HepG2 (cell line): Measurements from ENCODE around the gene PRMT2. TPM values are rescaled to one million over a fixed set of nuclear protein-coding genes. Genes with fewer than 3 reads are reported as not detected.

Experiments used
- CERS6 ChIP-seq: sonication (generic); formaldehyde crosslinking; IDR thresholded peaks from 2 replicates; pipeline ENCODE4 v1.5.0; 2020; ENCODE audit warnings: missing genetic modification reagents
- ESRRA ChIP-seq: sonication (generic); formaldehyde crosslinking; IDR thresholded peaks from 2 replicates; pipeline ENCODE4 v1.5.1; 2020; ENCODE audit warnings: mild to moderate bottlenecking, low read depth, missing genetic modification reagents
- FOSL1 ChIP-seq: sonication (generic); formaldehyde crosslinking; IDR thresholded peaks from 2 replicates; pipeline ENCODE4 v1.9.0; 2021; ENCODE audit warnings: missing genetic modification reagents, borderline replicate concordance
- GATAD2A ChIP-seq: IDR thresholded peaks from 2 replicates; pipeline ENCODE4 v1.6.1; 2016
- PRDM10 ChIP-seq: sonication (generic); formaldehyde crosslinking; IDR thresholded peaks from 2 replicates; pipeline ENCODE4 v1.4.0; 2020; ENCODE audit warnings: low read depth, missing genetic modification reagents
- SNAPC2 ChIP-seq: sonication (generic); formaldehyde crosslinking; IDR thresholded peaks from 2 replicates; pipeline ENCODE4 v1.8.1; 2022; ENCODE audit warnings: mild to moderate bottlenecking, missing genetic modification reagents
- SP1 ChIP-seq, 2 experiments: fragments of 450-650 bp in 1 of 2; sonication (generic) in 1 of 2; formaldehyde crosslinking in 1 of 2; IDR thresholded peaks; 2 replicates each; pipeline versions ENCODE4 v1.4.0 to v1.6.1; 2016 to 2020; ENCODE audit warnings: missing genetic modification reagents in 1 of 2
- TCF7L2 ChIP-seq: IDR thresholded peaks from 2 replicates; pipeline ENCODE4 v1.6.1; 2011; ENCODE audit warnings: mild to moderate bottlenecking, low read depth, low read length, moderate library complexity
- TRIM22 ChIP-seq: fragments of 450-650 bp; IDR thresholded peaks from 2 replicates; pipeline ENCODE4 v1.6.1; 2017
- ZFP36L2 ChIP-seq: sonication (generic); formaldehyde crosslinking; IDR thresholded peaks from 2 replicates; pipeline ENCODE4 v1.4.0; 2020; ENCODE audit warnings: missing genetic modification reagents
- ZNF224 ChIP-seq: sonication (generic); formaldehyde crosslinking; IDR thresholded peaks from 2 replicates; pipeline ENCODE4 v1.5.0; 2020; ENCODE audit warnings: mild to moderate bottlenecking, missing genetic modification reagents
- ZNF383 ChIP-seq: sonication (generic); formaldehyde crosslinking; IDR thresholded peaks from 2 replicates; pipeline ENCODE4 v1.4.0; 2020; ENCODE audit warnings: missing genetic modification reagents, mild to moderate bottlenecking, borderline replicate concordance
- ZNF768 ChIP-seq: sonication (generic); formaldehyde crosslinking; IDR thresholded peaks from 2 replicates; pipeline ENCODE4 v1.4.0; 2020; ENCODE audit warnings: missing genetic modification reagents
- polyA plus RNA-seq, 8 experiments: library from polyadenylated mRNA; depleted of rRNA in 3 of 8; stranded (reverse) in 7 of 8; unstranded in 1 of 8; fragments of >200 nt; fragmentation: Illumina TruSeq in 4 of 8; extraction: Trizol in 4 of 8; gene quantifications; 2 replicates each; pipeline versions ENCODE4 v1.2.1 to v1.2.3, GENCODE V29; 2011 to 2016; ENCODE audit warnings: low read depth in 4 of 8, missing spikeins in 1 of 8, mixed read lengths in 1 of 8; ENCODE audit not compliant: insufficient read depth in 1 of 8
- total RNA-seq, 5 experiments: library from RNA; depleted of rRNA; stranded (reverse); fragments of >200 nt; fragmentation: Illumina TruSeq; extraction: Trizol; gene quantifications; 2 replicates each; pipeline ENCODE4 v1.2.3, GENCODE V29; 2016; ENCODE audit warnings: low read depth in 1 of 5
- TF ChIP-seq, protein P1 (sequence below): sonication (generic); formaldehyde crosslinking; IDR thresholded peaks from 2 replicates; pipeline ENCODE4 v1.5.0; 2020; ENCODE audit warnings: missing genetic modification reagents
- TF ChIP-seq, protein P2 (sequence below): sonication (generic); formaldehyde crosslinking; IDR thresholded peaks from 2 replicates; pipeline ENCODE4 v1.8.0; 2022; ENCODE audit warnings: mild to moderate bottlenecking, missing genetic modification reagents
- TF ChIP-seq, protein P3 (sequence below): sonication (generic); formaldehyde crosslinking; IDR thresholded peaks from 2 replicates; pipeline ENCODE4 v1.4.0; 2020; ENCODE audit warnings: missing genetic modification reagents

PRMT2 gene
- total and polyA plus RNA-seq, 2 of the 13 experiments (the other 11 are each of a cell fraction or from before 2014, with no cell fraction given), result 54.4 to 78.8 TPM

GRCh38 chr21:46635324-46636180 is at the start of gene PRMT2 (continued):
- TF ChIP-seq PRDM10 (CRISPR knock-in tag), result peak; percentile 47; the same call in 1 of the 2 replicates
- no peak for TF ChIP-seq ZFP36L2 (CRISPR knock-in tag)
- no peak for TF ChIP-seq SP1 (IDR thresholded peaks at IDR 0.05)
- peak; percentile 91 for TF ChIP-seq SP1 (CRISPR knock-in tag; IDR thresholded peaks at IDR 0.05)
- peak; percentile 79; the same call in 1 of the 2 replicates for TF ChIP-seq ZNF383 (CRISPR knock-in tag)
- peak; percentile 64; the same call in 1 of the 2 replicates for TF ChIP-seq GATAD2A
- peak; percentile 77 for TF ChIP-seq SNAPC2 (CRISPR knock-in tag)
- peak; percentile 76 for TF ChIP-seq ZNF768 (CRISPR knock-in tag)
- TF ChIP-seq, protein P1, sequence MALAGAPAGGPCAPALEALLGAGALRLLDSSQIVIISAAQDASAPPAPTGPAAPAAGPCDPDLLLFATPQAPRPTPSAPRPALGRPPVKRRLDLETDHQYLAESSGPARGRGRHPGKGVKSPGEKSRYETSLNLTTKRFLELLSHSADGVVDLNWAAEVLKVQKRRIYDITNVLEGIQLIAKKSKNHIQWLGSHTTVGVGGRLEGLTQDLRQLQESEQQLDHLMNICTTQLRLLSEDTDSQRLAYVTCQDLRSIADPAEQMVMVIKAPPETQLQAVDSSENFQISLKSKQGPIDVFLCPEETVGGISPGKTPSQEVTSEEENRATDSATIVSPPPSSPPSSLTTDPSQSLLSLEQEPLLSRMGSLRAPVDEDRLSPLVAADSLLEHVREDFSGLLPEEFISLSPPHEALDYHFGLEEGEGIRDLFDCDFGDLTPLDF (CRISPR knock-in tag), result no peak; the same call in 1 of the 2 replicates
- peak; percentile 83 for TF ChIP-seq ESRRA
- TF ChIP-seq, protein P2, sequence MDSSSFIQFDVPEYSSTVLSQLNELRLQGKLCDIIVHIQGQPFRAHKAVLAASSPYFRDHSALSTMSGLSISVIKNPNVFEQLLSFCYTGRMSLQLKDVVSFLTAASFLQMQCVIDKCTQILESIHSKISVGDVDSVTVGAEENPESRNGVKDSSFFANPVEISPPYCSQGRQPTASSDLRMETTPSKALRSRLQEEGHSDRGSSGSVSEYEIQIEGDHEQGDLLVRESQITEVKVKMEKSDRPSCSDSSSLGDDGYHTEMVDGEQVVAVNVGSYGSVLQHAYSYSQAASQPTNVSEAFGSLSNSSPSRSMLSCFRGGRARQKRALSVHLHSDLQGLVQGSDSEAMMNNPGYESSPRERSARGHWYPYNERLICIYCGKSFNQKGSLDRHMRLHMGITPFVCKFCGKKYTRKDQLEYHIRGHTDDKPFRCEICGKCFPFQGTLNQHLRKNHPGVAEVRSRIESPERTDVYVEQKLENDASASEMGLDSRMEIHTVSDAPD, result 0 out of 2 replicates have a peak, but pooled peaks have one; percentile 17
- TF ChIP-seq CERS6 (CRISPR knock-in tag), result no peak
- TF ChIP-seq TRIM22, result no peak
- TF ChIP-seq FOSL1 (CRISPR knock-in tag), result no peak
- TF ChIP-seq, protein P3, sequence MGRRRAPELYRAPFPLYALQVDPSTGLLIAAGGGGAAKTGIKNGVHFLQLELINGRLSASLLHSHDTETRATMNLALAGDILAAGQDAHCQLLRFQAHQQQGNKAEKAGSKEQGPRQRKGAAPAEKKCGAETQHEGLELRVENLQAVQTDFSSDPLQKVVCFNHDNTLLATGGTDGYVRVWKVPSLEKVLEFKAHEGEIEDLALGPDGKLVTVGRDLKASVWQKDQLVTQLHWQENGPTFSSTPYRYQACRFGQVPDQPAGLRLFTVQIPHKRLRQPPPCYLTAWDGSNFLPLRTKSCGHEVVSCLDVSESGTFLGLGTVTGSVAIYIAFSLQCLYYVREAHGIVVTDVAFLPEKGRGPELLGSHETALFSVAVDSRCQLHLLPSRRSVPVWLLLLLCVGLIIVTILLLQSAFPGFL (CRISPR knock-in tag), result no peak
- no peak for TF ChIP-seq TCF7L2
- TF ChIP-seq ZNF224, result peak; percentile 96
